Measurements from ENCODE around the gene NSF.
"Not testable (repeated sequence)": the region's sequence is repeated elsewhere in the genome, so short reads cannot be mapped to it uniquely, and the experiment has no call there.

Gene NSF

DNA sequence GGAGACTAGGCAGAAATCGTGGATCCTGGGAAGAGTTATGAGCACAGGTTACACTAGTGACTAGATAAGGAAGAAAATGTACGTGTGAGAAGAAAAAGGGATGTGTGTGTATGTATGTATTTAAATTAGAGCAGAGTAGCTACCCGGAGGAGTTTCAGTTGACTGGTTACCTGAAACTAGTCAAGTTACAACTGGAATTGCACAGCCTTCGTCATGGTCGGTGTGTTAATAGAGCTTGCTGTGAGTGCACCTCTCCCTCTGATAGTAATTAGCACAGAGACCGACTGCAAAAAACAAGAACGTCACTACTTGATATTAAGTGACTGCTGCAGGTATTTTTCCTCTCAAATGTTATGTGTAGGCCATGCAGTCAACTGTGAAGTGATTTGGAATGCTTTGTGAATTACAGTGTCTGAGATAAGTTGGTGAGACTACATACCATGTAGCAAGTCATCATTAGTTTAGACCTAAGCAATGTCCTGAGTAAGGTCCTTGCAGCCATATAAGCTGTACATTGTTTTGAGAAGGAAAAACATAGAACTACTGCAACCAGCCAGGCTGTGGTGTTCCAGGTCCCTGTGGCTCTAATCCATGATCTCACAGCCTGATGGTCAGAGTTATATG, 132.3 kb downstream of the NSF start:
- no peak for DNase-seq

DNA sequence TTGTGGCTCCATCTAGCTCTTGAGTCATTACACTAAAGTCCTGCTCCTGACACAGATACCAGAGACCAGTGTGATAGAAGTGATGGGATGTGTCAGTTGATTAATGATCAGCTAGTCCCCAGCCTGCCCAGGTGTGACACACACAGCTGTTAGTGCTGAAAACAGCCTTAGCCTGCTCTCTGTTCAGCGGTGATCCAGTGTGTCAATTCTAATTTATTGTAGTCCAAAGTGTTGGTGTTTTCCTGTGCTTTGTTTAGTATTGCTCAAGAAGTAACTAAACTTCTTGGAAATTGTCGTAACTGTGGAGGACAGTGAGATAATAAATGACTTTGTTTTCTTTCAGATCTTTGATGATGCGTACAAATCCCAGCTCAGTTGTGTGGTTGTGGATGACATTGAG, 135.7 kb downstream of the NSF start:
- no peak for DNase-seq

DNA sequence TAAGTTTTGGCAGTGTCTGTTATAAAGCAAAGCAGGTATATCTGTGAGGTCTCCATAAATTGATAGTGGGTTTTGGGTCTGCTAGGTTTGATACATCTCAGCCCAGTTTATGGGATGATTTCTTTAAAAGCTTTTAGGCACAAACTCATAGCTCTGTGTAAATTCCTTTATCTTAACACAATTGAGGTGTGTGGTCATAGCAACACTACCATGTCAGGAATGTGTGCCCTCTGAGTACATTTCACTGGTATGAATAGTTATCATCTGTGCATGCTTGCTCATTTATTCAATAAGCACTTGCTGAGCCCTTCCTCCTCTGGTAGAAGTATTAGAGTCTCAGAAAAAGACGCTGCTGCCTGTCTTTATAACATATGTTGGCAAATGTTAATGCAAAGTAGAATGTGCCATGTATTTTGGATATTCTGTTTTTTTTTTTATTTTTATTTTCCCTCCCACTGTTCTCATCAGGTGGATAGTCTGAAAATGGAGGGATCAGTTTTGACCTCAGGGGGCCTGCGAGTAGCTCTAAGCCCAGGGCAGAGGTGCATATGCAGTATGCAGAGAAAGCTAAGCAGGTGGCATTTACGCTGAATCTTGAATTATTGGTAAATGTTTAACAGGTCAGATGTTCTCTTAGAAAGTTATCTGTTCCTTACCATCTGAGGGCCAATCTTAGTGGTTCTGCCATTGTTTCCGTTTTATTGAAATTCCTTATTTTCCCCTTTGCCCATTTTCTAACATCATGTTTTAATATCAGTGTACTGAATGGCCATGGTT, 137.3 kb downstream of the NSF start:
- DNase-seq = no peak

- no peak for DNase-seq
These were observed 139.6 kb downstream of the NSF start for GRCh38 chr17:46730026-46730425.

GRCh38 chr17:46730679-46731078, 140.2 kb downstream of the NSF start:
- DNase-seq = no peak

- no peak for DNase-seq
These were observed 141.7 kb downstream of the NSF start for GRCh38 chr17:46732160-46732559.

DNA sequence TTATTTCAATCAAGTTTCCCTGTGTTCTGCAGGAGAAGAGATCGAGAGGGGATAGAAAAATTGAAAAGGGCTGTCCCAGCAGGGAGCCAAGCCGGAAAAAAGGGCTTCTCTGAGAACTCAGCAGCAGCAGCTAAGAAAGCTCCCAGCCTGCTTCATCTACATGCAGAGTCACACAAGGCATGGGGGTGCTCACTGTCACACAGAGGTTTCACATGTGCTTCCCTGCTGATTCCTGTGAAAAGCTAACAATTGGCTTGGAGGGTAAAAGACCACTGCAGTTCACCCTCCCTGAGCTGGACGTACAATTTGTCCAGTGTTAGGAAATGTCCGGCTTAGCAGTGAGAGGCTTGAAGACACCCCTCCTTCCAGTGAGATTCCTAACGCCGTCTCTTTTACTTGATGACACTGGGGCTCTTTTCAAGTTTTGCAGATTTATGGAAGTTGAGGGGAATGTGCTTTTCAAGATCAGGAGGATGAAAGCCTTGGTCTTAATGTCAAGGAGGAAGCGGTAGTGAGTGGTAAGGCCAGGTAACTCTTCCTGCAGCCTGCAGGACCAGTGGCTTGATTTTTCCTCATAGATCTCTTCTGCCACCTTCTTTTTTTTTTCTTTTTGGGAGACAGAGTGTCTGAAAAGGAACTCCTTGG, 142.4 kb downstream of the NSF start:
- no peak for DNase-seq

DNA sequence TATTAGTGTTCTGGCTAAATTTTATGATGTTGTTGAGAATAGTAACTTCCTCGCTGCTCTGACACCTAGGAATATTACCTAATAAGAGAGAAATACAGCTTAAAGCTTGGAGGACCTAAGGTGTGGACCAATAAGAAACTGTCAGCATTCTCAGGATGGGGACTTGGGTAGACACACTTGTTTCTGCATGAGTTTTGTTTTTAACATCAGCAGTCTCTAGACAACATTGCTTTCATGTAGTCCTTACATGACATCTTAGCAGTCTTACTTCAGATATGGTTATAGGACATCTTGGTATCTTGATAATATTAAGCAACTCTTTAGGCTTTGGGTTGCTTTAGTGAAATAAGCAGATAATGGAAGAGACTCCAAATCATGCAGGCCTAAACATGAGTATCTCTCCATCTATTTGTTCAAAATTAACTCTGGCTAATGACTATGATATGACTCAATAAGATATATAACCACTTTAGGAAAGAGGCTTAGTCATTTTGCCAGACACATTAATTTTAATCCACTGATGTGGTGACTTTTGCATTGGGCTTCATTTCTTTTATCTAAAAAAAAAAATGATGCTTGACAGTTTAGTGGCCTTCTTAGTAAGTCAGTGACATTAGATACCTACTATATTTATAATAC, 143.5 kb downstream of the NSF start:
- DNase-seq = no peak

GRCh38 chr17:46736100-46736499, 145.6 kb downstream of the NSF start:
- no peak for DNase-seq

DNA sequence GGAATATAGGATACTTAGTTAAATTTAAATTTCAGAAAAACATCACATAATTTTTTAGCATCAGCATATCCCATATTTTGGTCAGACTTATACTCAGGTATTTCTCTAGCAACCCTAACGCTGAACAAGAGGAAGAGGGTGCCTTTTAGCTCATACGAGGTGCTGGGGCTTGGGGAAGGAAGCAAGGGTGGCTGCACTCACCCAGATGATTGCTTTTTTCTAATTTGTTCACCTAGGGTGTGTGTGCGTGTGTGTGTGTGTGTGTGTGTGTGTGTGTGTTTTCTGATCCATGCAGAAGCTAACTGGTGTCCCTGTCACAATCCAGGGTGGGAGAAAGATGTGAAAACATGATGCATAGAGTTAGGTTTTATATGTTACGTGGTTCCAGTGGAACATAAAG, 146.9 kb downstream of the NSF start:
- no peak for DNase-seq

GRCh38 chr17:46738544-46738943, 148.1 kb downstream of the NSF start:
- no peak for DNase-seq

- DNase-seq = no peak
These were observed 149.5 kb downstream of the NSF start for GRCh38 chr17:46739982-46740381.

DNA sequence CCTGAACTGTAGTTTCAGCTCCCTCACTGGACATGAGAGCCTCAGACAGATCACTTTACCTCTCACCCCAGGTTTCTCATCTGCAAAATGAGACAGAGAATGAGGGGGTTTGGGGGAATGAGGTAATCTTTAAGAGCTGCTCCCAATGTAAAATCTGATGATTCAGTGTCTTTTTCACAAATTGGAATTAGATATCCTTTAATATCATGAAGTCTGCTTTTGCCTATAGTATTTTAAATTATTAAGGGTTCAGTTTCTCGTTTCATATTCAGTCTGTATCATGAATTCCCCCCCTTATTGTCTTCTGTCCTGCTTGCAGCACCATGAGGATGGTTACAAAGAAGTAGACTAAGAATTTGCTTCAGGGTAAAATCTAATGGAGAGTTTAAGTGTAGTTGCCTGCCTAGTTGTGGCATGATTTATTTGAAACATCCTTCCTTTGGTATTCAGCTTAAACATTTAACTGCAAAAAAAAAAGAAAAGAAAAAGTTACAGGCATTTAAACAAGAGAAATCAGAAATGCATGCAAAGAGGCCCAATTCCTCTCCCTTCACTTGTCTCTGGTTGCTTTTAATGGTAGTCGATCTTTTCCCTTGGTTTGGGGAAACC, 150.8 kb downstream of the NSF start:
- DNase-seq = no peak

GRCh38 chr17:46742565-46743270, 152.2 kb downstream of the NSF start:
- no peak for DNase-seq

DNA sequence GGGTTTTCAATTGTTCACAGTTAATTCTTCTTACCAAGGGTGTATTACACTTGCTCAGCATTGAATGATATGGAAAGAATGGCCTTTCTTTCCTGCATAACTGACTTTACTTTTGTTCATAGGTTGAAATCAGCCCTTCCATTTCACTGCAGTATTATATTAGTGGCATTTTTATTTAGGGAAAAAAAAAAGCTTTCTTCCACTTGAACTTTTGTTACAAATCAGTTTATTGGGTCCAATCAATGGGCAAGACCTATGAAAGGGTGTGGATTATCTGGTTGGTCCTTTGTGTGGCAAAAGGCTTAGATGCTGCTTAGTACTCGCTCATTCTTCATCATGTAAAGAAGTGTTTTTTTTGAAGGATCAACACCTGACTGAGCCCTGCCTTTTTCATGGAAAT, 154.0 kb downstream of the NSF start:
- no peak for DNase-seq

- no peak for DNase-seq
These were observed 154.9 kb downstream of the NSF start for GRCh38 chr17:46745376-46745775.

DNA sequence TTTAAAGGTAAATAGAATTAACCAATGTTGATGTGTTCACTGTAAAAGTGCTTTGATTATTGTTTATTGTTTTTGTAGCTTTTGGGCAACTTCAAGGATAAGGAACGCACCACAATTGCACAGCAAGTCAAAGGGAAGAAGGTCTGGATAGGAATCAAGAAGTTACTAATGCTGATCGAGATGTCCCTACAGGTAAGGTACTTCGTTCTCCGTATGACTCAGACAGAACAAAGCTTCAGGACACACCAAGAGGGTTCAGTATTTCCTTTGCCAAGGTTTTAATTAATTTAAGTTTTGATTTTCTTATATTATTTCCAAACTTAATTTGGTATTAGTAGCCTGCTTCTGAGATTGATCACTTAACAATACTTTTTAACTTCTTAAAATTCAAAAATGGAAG, 161.0 kb downstream of the NSF start:
- no peak for DNase-seq

- DNase-seq = no peak
These were observed 163.3 kb downstream of the NSF start for GRCh38 chr17:46753776-46754175.

GRCh38 chr17:46756081-46756735, 165.7 kb downstream of the NSF start:
- no peak for DNase-seq

- no peak for DNase-seq
These were observed 166.4 kb downstream of the NSF start for GRCh38 chr17:46756861-46757260.

DNA sequence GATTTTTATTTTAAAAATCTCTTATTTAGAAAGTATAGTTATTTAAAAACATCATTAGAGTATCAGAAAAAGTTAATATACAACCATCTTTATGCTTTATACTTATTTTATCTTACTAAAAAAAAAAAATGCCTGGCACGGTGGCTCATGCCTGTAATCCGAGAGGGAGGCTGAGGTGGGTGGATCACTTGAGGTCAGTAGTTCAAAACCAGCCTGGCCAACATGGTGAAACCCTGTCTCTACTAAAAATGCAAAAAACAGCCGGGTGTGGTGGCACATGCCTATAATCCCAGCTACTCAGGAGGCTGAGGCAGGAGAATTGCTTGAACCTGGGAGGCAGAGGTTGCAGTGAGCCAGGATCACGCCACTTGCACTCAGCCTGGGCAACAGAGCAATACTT, 167.1 kb downstream of the NSF start:
- not testable (repeated sequence) for DNase-seq

DNA sequence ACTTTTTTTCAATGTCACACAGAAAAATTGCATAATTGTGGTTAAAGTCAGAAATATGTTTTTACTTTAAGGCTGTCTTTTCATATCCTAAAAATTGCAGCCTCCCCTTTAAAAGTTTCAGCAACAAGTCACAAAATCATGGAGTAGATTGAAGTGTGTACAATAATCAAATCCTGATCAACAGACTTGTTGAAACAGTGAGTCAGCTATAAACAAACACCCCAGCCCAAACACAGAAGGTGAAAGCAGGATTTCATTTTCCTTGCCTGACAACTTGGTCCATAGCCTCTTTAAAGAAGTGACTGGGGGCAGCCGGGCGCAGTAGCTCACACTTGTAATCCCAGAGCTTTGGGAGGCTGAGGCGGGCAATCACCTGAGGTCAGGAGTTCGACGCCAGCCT, 168.1 kb downstream of the NSF start:
- DNase-seq = no peak
